Liver (tissue), 9 donors: ENCODE measurements around the gene CAMP. TPM values are rescaled to one million over a fixed set of nuclear protein-coding genes. Genes with fewer than 3 reads are reported as not detected.
A peak's percentile ranks its signal among the peaks of the same experiment; 100 is the strongest.

Experiments
- DNase-seq: peaks from one replicate; pipeline ENCODE4 v3.0.0-alpha.2; 2017; ENCODE audit warnings: low spot score
- H3K27ac ChIP-seq, 2 donors: one replicate each; pipeline ENCODE4 v1.7.0; 2013; ENCODE audit warnings: inconsistent platforms in 2 of 2, low read length in 2 of 2, control low read depth in 1 of 2, low read depth in 1 of 2, mild to moderate bottlenecking in 1 of 2
- H3K27me3 ChIP-seq, 4 donors: one replicate each; pipeline versions ENCODE4 v1.6.1 to v1.7.0; 2013; ENCODE audit warnings: low read length in 3 of 4, inconsistent platforms in 1 of 4, mild to moderate bottlenecking in 1 of 4, moderate library complexity in 1 of 4; ENCODE audit not compliant: control insufficient read depth in 4 of 4, insufficient read depth in 4 of 4
- H3K36me3 ChIP-seq, 4 donors: one replicate each; pipeline versions ENCODE4 v1.6.1 to v1.7.0; 2013; ENCODE audit warnings: low read length in 3 of 4, mild to moderate bottlenecking in 3 of 4, low read depth in 1 of 4, moderate library complexity in 1 of 4; ENCODE audit not compliant: control insufficient read depth in 4 of 4, insufficient read depth in 3 of 4
- H3K4me1 ChIP-seq, 4 donors: one replicate each; pipeline versions ENCODE4 v1.6.1 to v1.7.0; 2013; ENCODE audit warnings: low read length in 3 of 4, mild to moderate bottlenecking in 3 of 4, moderate library complexity in 1 of 4; ENCODE audit not compliant: control insufficient read depth in 4 of 4, insufficient read depth in 4 of 4
- H3K4me3 ChIP-seq, 3 donors: one replicate each; pipeline versions ENCODE4 v1.6.1 to v1.7.0; 2013; ENCODE audit warnings: low read length in 3 of 3, control low read depth in 1 of 3, low read depth in 1 of 3, mild to moderate bottlenecking in 1 of 3
- H3K9ac ChIP-seq, 2 donors: one replicate each; pipeline ENCODE4 v1.7.0; 2013; ENCODE audit warnings: low read length in 2 of 2, mild to moderate bottlenecking in 2 of 2, moderate library complexity in 2 of 2, control low read depth in 1 of 2, low read depth in 1 of 2
- H3K9me3 ChIP-seq, 4 donors: one replicate each; pipeline versions ENCODE4 v1.6.1 to v1.7.0; 2013; ENCODE audit warnings: low read length in 3 of 4; ENCODE audit not compliant: control insufficient read depth in 4 of 4
- ATF3 ChIP-seq: IDR thresholded peaks from 2 replicates; pipeline ENCODE4 v1.6.1; 2016; ENCODE audit warnings: antibody characterized with exemption
- CTCF ChIP-seq: fragments of 150-350 bp; IDR thresholded peaks from 2 replicates; pipeline ENCODE4 v1.5.1; 2017; ENCODE audit warnings: improper control_type of control experiment, low read depth, low read length; ENCODE audit not compliant: missing input control
- EGR1 ChIP-seq, 2 donors: IDR thresholded peaks; 2 replicates each; pipeline ENCODE4 v1.6.1; 2016 to 2018; ENCODE audit warnings: antibody characterized with exemption in 2 of 2, low read depth in 2 of 2
- GABPA ChIP-seq, 2 donors: IDR thresholded peaks in 1 of 2; conservative IDR thresholded peaks in 1 of 2; 2 replicates each; pipeline ENCODE4 v1.6.1; 2016; ENCODE audit warnings: antibody characterized with exemption in 2 of 2, mild to moderate bottlenecking in 1 of 2, moderate library complexity in 1 of 2
- HNF4A ChIP-seq, 2 donors: conservative IDR thresholded peaks; 2 replicates each; pipeline ENCODE4 v1.6.1; 2016; ENCODE audit warnings: antibody characterized with exemption in 2 of 2, mild to moderate bottlenecking in 2 of 2
- HNF4G ChIP-seq: IDR thresholded peaks from 2 replicates; pipeline ENCODE4 v1.6.1; 2016; ENCODE audit warnings: antibody characterized with exemption
- JUND ChIP-seq, 2 donors: IDR thresholded peaks; 2 replicates each; pipeline ENCODE4 v1.6.1; 2016; ENCODE audit warnings: antibody characterized with exemption in 2 of 2
- MAX ChIP-seq: IDR thresholded peaks from 2 replicates; pipeline ENCODE4 v1.6.1; 2016; ENCODE audit warnings: antibody characterized with exemption
- NR2F2 ChIP-seq: IDR thresholded peaks from 2 replicates; pipeline ENCODE4 v1.6.1; 2016; ENCODE audit warnings: antibody characterized with exemption
- RAD21 ChIP-seq, 2 donors: IDR thresholded peaks; 2 replicates each; pipeline ENCODE4 v1.6.1; 2016; ENCODE audit warnings: antibody characterized with exemption in 2 of 2, mild to moderate bottlenecking in 2 of 2
- RXRA ChIP-seq, 2 donors: IDR thresholded peaks; 2 replicates each; pipeline ENCODE4 v1.6.1; 2017 to 2018; ENCODE audit warnings: antibody characterized with exemption in 2 of 2, mild to moderate bottlenecking in 1 of 2
- SP1 ChIP-seq: IDR thresholded peaks from 2 replicates; pipeline ENCODE4 v1.6.1; 2018; ENCODE audit warnings: antibody characterized with exemption, mild to moderate bottlenecking
- TAF1 ChIP-seq: conservative IDR thresholded peaks from 2 replicates; pipeline ENCODE4 v1.6.1; 2016; ENCODE audit warnings: antibody characterized with exemption, mild to moderate bottlenecking
- YY1 ChIP-seq: IDR thresholded peaks from 2 replicates; pipeline ENCODE4 v1.6.1; 2016; ENCODE audit warnings: antibody characterized with exemption, mild to moderate bottlenecking
- ZBTB33 ChIP-seq: IDR thresholded peaks from 2 replicates; pipeline ENCODE4 v1.6.1; 2016; ENCODE audit warnings: antibody characterized with exemption
- WGBS: extraction: QIAGEN DNeasy Blood & Tissue Kit; methylation state at CpG from one replicate; pipeline ENCODE4 v1.1.7; 2013; 5-methylcytosine and 5-hydroxymethylcytosine counted together
- polyA plus RNA-seq, 2 donors: library from polyadenylated mRNA; stranded (reverse) in 1 of 2; unstranded in 1 of 2; fragments of 200-250 nt in 1 of 2; fragments of >200 nt in 1 of 2; fragmentation: Nextera tagmentation in 1 of 2; extraction: Ambion mirVana in 1 of 2; gene quantifications; one replicate each; pipeline versions ENCODE4 v1.2.1 to v1.2.3, GENCODE V29; 2013 to 2015
- total RNA-seq, 2 donors: library from RNA; depleted of rRNA; stranded (reverse); fragments of >200 nt; gene quantifications; one replicate each; pipeline ENCODE4 v1.2.3, GENCODE V29; 2014
- donor health status: healthy.
- donor health status: healthy.
- donor health status: healthy.
- donor health status: healthy.
- donor health status: healthy.

CAMP gene
- total and polyA plus RNA-seq, 4 donors, result 0.25 to 3.2 (median 0.62) TPM; not detected in 1

- TF ChIP-seq ZBTB33 (no peak), TAF1 (no peak), JUND (IDR thresholded peaks at IDR 0.05) (no peak)
These were observed 8.3 kb upstream of the CAMP start (continued) for GRCh38 chr3:48215019-48215418.

- Histone ChIP-seq H3K36me3 (no peaks in the 10 kb centered on the region), H3K9me3 (no peaks in the 10 kb centered on the region), H3K9ac (no peak overlapping the region), H3K27me3 (no peaks in the 10 kb centered on the region), H3K27ac (peak overlapping the region in 1 of 2 donors; percentile 37), H3K4me1 (peaks cover 0 to 7% (median 0%) of the 10 kb centered on the region in 4 donors), H3K4me3 (no peak overlapping the region)
- no peak for TF ChIP-seq HNF4A (conservative IDR thresholded peaks at IDR 0.05)
- TF ChIP-seq NR2F2, result no peak
- no peak for TF ChIP-seq ATF3
- TF ChIP-seq JUND (IDR thresholded peaks at IDR 0.05), result no peak
- no peak for TF ChIP-seq SP1
- no peak for TF ChIP-seq ZBTB33
- DNase-seq, result no peak
- WGBS, result 42% methylated on average over 4 of the region's 4 CpGs
These were observed 7.8 kb upstream of the CAMP start for GRCh38 chr3:48215466-48215865.

- Histone ChIP-seq H3K27ac (peak overlapping the region in 1 of 2 donors; percentile 37), H3K4me3 (no peak overlapping the region), H3K27me3 (no peaks in the 10 kb centered on the region), H3K9ac (no peak overlapping the region), H3K36me3 (no peaks in the 10 kb centered on the region), H3K9me3 (no peaks in the 10 kb centered on the region), H3K4me1 (peaks cover 0 to 7% (median 0%) of the 10 kb centered on the region in 4 donors)
- no peak for TF ChIP-seq ATF3
- TF ChIP-seq JUND (IDR thresholded peaks at IDR 0.05), result no peak
- TF ChIP-seq RAD21 (IDR thresholded peaks at IDR 0.05), result no peak
- no peak for TF ChIP-seq RXRA (IDR thresholded peaks at IDR 0.05)
- no peak for TF ChIP-seq CTCF
- TF ChIP-seq ZBTB33, result no peak
- TF ChIP-seq NR2F2, result no peak
- no peak for TF ChIP-seq MAX
- TF ChIP-seq EGR1 (IDR thresholded peaks at IDR 0.05; ENCODE audit: low read depth in 2 of 2), result no peak
- TF ChIP-seq YY1, result no peak
- no peak for TF ChIP-seq GABPA (IDR thresholded peaks at IDR 0.05 in 1 of 2, conservative IDR thresholded peaks at IDR 0.05 in 1 of 2)
- TF ChIP-seq TAF1, result no peak
- no peak for TF ChIP-seq HNF4G
- TF ChIP-seq HNF4A (conservative IDR thresholded peaks at IDR 0.05), result no peak
- no peak for DNase-seq
- 76% methylated on average over 5 of the region's 5 CpGs for WGBS
These were observed 7.4 kb upstream of the CAMP start for GRCh38 chr3:48215876-48216275.
